ENCODE measurements around the gene SEC24D.
A peak's percentile ranks its signal among the peaks of the same experiment; 100 is the strongest.

- TF ChIP-seq CTCF (conservative IDR thresholded peaks at IDR 0.05; ENCODE audit: low read depth, low read length), result peak; percentile 72
- no peak for TF ChIP-seq EZH2 (IDR thresholded peaks at IDR 0.05; ENCODE audit: borderline replicate concordance, low read depth, low read length, poor library complexity, severe bottlenecking)
These were observed 63.7 kb downstream of the SEC24D start for GRCh38 chr4:118772081-118772766.

Data from A673 (cell line).